Fibroblast of the aortic adventitia (primary cell): ENCODE results near the gene FSCN2. TPM values are rescaled to one million over a fixed set of nuclear protein-coding genes. Genes with fewer than 3 reads are reported as not detected.

Experiments
- DNase-seq: peaks from one replicate; pipeline ENCODE4 v3.0.0-alpha.2; 2010; ENCODE audit warnings: low read depth
- H3K4me3 ChIP-seq: 2 replicates; pipeline ENCODE4 v1.5.1; 2011; ENCODE audit warnings: low read depth, mild to moderate bottlenecking, control low read depth, low read length, moderate library complexity
- total RNA-seq: library from RNA; depleted of rRNA; stranded (reverse); fragments of >200 nt; gene quantifications from 2 replicates; pipeline ENCODE4 v1.2.3, GENCODE V29; 2012; ENCODE audit warnings: low replicate concordance
- TF ChIP-seq, protein P1 (sequence below): IDR thresholded peaks from 2 replicates; pipeline ENCODE4 v1.5.1; 2011; ENCODE audit warnings: mild to moderate bottlenecking, low read length, control low read depth, inconsistent platforms; ENCODE audit not compliant: insufficient read depth

The FSCN2 gene
- total RNA-seq, 1 donor: 1.3 TPM

DNA sequence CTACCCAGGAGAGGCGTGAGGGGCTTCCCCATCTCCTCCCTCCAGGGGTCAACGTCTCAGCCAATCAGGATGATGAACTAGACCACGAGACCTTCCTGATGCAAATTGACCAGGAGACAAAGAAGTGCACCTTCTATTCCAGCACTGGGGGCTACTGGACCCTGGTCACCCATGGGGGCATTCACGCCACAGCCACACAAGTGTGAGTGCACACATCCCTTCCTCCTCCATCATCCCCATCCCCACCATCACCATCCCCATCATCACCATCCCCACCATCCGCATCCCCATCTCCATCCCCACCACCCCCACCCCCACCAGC lies 6.8 kb downstream of the FSCN2 start:
- DNase-seq: no peak
- TF ChIP-seq, protein P1, sequence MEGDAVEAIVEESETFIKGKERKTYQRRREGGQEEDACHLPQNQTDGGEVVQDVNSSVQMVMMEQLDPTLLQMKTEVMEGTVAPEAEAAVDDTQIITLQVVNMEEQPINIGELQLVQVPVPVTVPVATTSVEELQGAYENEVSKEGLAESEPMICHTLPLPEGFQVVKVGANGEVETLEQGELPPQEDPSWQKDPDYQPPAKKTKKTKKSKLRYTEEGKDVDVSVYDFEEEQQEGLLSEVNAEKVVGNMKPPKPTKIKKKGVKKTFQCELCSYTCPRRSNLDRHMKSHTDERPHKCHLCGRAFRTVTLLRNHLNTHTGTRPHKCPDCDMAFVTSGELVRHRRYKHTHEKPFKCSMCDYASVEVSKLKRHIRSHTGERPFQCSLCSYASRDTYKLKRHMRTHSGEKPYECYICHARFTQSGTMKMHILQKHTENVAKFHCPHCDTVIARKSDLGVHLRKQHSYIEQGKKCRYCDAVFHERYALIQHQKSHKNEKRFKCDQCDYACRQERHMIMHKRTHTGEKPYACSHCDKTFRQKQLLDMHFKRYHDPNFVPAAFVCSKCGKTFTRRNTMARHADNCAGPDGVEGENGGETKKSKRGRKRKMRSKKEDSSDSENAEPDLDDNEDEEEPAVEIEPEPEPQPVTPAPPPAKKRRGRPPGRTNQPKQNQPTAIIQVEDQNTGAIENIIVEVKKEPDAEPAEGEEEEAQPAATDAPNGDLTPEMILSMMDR: no peak
- no peak overlapping the region for H3K4me3 ChIP-seq

- TF ChIP-seq, protein P1: no peak
- no peak overlapping the region for H3K4me3 ChIP-seq
- no peak for DNase-seq
Observed at GRCh38 chr17:81535480-81536298, 7.5 kb downstream of the FSCN2 start.

DNA sequence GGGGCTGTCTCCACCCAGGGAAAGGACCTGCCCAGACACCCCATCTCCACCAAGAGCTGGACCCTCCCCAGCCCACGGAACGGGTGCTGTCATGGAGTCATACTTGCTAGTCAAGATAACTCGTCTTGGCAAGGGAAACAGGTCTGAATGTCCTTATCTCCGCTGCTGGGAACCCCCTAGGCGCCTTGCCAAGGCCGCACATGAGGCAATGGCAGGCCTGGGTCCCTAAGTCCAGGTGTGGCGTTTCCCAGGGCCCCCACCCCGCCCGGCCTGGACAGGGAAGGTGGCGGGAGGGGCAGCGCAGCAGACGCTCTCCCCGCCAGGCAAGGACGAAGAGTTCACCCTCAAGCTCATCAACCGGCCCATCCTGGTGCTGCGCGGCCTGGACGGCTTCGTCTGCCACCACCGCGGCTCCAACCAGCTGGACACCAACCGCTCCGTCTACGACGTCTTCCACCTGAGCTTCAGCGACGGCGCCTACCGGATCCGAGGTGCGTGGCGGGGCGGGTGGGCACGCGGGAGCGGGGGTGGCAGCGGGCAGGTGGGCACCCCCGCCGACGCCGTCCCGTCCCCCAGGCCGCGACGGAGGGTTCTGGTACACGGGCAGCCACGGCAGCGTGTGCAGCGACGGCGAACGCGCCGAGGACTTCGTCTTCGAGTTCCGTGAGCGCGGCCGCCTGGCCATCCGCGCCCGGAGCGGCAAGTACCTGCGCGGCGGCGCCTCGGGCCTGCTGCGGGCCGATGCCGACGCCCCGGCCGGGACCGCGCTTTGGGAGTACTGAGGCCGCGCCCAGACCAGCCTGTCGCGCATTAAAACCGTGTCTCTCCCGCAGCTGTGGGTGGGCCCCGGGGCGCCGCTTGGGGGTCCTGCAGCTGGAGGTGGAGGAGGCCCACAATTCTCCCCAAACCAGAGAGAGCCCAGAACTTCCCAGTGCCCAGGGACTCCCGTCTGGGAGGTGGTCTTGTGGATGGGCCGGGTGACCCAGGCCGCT lies 8.4 kb downstream of the FSCN2 start:
- no peak for DNase-seq
- TF ChIP-seq, protein P1: no peak
- no peak overlapping the region for H3K4me3 ChIP-seq

- DNase-seq: no peak
- no peak overlapping the region for H3K4me3 ChIP-seq
- TF ChIP-seq, protein P1: peak; percentile 56
Observed at GRCh38 chr17:81537343-81537855, 9.2 kb downstream of the FSCN2 start.

- DNase-seq: no peak
- H3K4me3 ChIP-seq: no peak overlapping the region
- TF ChIP-seq, protein P1: no peak
Observed at GRCh38 chr17:81537856-81538555, 9.8 kb downstream of the FSCN2 start.
